ENCODE results near the gene CRK.
"Not testable (repeated sequence)": the region's sequence is repeated elsewhere in the genome, so short reads cannot be mapped to it uniquely, and the experiment has no call there.

Gene CRK

DNA sequence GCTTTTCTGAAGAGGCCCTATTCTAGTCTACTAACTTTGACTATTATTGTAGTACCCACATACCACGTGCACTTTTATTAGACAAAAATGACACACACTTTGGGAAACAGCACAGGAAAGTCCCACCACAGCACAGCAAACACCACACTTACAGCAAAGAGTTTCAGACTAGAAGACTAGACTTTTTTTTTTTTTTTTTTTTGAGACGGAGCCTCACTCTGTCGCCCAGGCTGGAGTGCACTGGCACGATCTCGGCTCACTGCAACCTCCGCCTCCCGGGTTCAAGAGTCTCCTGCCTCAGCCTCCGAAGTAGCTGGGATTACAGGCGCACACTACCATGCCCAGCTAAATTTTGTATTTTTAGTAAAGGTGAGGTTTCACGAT lies 76.1 kb downstream of the CRK start:
- DNase-seq, result no peak

DNA sequence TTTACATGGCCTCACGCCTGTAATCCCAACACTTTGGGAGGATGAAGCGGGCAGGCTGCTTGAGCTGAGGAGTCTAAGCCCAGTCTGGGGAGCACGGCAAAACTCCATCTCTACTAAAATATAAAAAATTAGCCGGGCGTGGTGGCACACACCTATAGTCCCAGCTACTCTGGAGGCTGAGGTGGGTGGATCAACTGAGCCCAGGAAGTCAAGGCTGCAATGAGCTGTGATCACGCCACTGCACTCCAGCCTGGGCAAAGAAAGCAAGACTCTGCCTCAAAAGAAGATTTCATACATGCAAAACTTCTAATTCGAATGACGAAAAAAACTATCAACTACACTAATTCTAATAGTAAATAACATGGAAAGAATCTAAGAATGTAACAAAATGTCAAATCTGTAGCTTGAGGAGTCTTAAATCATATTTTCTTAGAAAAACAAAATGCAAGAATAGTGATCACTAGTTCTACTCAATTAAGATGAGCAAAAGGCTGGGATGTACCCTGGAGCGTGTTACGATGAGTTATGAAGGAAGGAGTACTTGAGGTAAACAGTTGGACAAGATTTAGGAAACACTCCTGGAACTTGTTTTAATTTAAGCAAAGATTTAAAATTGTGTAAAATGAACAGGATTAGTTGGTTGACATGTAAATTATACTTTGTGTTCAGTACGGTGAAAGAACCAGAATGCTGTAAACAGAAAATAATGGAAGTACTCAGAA lies 76.7 kb downstream of the CRK start:
- no peak for DNase-seq

DNA sequence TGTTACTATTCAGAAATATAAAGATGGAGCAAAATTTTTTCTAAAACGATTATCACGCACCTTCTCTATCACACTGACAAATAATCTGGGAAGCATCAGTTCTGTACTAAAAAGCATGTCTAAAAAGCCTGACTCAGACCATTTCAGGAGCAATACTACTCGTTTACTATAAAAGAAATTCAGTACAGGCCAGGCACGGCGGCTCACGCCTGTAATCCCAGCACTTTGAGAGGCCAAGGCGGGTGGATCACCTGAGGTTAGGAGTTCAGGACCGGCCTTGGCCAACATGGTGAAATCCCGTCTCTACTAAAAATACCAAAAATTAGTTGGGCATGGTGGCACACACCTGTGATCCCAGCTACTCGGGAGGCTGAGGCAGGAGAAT lies 77.6 kb downstream of the CRK start:
- not testable (repeated sequence) for DNase-seq

DNA sequence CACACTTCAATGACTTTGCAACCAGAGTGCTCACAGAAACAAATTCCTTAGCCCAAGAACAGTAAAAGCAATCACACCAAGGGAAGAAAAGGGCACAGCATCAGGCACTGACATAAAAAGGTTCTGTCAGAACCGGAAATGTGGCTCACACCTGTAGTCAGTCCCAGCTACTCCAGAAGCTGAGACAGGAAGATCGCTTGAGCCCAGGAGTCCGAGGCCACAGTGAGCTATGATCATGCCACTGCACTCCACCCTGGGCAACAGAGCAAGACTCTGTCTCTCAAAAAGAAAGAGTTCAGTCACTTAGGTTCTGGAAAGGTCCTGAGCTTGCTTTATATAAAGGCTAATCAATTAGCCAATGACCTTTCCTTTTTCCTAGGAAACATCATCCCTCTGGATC lies 78.7 kb downstream of the CRK start:
- no peak for DNase-seq

DNA sequence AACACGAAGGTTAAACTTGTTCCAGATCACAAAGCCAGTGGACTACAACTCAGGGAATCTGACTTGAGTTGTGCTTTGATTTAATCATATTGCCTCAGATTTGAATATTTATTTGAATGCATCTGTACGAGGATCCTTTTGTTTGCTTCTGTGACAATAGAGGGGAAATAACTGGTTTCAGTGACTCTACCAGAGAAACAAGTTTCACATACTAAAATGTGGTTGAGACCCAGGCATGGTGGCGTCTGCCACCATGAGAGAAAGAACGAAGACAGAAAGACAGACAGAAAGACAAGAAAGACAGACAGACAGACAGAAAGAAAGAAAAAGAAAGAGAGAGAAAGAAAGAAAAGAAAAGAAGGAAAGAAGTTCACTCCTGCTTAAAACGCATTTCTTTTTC lies 80.0 kb downstream of the CRK start:
- DNase-seq, result no peak

DNA sequence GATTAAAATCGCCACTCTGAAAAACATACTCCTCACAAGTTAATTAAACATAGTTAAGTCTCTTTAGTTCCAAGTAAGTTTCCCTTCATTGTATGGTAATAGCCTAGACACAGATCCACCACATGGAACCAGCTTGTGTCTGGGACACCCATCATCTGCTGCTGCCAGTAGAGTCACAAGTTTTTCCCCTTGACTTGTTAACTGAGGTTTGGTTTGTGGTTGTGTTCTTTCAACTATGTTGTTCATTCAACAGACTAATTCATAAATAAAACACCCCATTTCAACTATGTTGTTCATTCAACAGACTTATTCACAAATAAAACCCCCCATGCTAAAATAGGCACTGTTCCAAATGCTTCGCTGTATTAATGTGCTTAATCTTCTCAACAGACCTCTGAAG lies 80.4 kb downstream of the CRK start:
- DNase-seq, result no peak

DNA sequence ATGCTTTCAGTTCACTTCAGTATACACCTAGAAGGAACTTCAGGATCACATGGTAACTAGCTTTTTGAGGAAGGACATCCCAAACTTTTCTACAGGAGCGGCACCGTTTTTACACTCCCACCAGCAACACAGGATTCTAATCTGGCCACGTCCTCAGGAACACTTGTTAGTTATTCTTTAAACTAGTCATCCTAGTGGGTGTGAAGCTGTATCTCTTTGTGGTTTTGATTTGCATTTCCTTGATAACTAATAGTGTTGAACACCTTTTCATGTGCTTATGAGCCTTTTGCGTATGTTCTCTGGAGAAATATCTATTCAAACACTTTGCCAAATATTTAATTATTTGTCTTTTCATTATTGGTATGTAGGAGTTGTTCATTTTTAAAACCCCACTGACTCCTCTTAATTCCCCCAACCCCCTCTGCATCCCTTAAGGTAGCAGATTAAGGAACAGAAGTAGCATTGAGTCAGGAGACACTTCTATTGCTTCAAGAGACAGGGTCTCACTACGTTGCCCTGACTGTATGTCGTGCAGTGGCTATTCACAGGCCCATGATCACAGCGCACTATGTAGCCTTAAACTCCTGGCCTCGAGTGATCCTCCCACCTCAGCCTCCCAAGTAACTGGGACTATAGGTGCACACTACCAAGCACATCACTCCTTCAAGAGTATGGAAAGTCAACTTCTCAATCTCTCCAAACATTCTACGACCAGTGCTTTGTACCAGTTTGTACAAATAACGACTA lies 81.4 kb downstream of the CRK start:
- no peak for DNase-seq

DNA sequence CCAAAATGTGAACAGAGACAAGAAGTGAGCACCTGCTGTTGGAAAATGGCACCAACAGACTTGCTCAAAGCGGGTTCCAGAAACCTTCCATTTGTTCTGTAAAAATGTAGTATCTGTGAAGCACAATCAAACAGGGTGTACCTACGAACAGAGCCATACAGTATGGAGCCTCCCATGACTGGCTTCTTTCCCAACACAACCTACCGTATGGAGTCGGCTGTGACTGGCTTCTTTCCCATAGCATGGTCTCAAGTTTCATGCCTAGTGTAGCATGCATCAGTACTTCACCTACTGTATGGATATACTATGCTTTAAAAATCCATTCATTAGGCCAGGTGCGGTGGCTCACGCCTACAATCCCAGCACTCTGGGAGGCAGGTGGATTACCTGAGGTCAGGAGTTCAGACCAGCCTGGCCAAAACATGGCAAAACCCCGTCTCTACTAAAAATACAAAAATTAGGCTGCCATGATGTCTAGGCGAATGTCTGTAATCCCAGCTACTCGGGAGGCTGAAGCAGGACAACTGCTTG lies 82.3 kb downstream of the CRK start:
- DNase-seq, result no peak

DNA sequence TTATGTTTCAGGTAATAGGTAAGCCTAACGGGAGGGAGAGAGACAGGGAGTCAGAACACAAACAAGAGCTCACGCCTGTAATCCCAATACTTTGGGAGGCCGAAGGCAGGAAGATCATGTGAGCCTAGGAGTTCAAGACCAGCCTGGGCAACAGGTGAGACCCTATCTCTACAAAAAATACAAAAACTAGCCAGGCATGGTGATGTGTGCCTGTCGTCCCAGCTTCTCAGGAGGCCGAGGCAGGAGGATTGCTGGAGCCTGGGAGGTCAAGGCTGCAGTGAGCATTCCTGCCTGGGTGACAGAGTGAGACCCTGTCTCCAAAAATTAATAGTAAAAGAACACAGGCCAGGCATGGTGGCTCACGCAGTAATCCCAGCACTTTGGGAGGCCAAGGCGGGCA lies 83.4 kb downstream of the CRK start:
- no peak for DNase-seq

DNA sequence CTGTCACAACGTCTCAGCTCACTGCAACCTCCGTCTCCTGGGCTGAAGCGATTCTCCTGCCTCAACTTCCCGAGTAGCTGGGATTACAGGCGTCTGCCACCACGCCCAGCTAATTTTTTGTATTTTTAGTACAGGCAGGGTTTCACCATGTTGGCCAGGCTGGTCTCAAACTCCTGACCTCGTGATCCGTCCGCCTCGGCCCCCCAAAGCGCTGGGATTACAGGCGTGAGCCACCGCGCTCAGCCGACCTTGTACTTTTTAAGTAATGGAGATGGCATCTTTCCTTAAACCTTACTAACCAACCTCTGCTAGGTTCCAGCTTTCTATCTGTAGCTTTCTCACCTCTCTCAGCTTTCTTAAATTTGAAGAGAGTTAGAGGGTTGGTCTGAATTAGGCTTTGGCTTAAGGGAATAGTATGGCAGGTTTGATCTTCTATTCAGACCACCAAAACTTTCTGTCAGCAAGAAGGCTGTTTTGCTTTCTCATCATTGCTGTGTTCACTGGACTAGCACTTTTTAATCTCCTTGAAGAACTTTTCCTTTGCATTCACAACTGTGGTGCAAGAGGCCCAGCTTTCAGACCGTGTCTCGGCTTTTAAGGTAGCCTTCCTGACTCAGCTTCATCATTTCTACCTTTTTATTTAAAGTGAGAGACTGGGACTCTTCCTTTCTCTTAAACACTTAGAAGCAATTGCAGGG lies 84.0 kb downstream of the CRK start:
- no peak for DNase-seq

All from NCI-H2081 (cell line).